Dendritic cell treated with granulocyte-macrophage colony-stimulating factor and Interleukin-4, amounts not matched to agents 40 ng/mL and 50 ng/mL, for 4 days (primary cell): Measurements from ENCODE around the gene NEO1.
"Not testable (repeated sequence)": the region's sequence is repeated elsewhere in the genome, so short reads cannot be mapped to it uniquely, and the experiment has no call there.

Experiments used
- H3K27ac Mint-ChIP-seq: one replicate; pipeline ENCODE4 v1.8.0; 2022; ENCODE audit warnings: mild to moderate bottlenecking, mixed read lengths
- H3K27me3 Mint-ChIP-seq: one replicate; pipeline ENCODE4 v1.8.0; 2022; ENCODE audit warnings: mild to moderate bottlenecking, mixed read lengths
- H3K36me3 Mint-ChIP-seq: one replicate; pipeline ENCODE4 v1.8.0; 2022; ENCODE audit warnings: low read depth, mixed read lengths
- H3K4me1 Mint-ChIP-seq: one replicate; pipeline ENCODE4 v1.8.0; 2022; ENCODE audit warnings: low read depth, mixed read lengths
- H3K4me3 Mint-ChIP-seq: one replicate; pipeline ENCODE4 v1.8.0; 2022; ENCODE audit warnings: mild to moderate bottlenecking, moderate library complexity, mixed read lengths
- H3K9me3 Mint-ChIP-seq: one replicate; pipeline ENCODE4 v1.8.0; 2022; ENCODE audit warnings: mixed read lengths
- intact Hi-C: fragments of 100-400 bp; cut with micrococcal nuclease; formaldehyde crosslinking; loops from one replicate; pipeline ENCODE4 v1.15.0; 2022

The NEO1 gene

DNA sequence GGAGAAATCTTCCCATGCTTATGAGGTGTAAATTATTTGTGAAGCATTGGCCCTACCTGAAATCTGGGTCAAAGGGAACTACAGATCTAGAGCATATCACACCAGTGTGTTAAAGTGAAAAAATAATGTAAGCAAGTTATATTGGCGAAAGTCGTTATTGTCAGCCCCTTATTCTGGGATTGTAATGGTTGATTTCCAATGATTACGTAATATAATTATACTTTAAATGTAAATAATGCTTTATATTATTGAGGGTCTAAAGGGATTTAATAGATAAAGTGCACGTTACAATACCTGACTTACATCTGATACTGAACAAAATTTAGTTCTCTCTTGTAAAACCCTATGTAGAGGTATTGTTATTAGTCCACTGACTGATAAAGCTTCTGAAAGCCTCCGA lies 101.2 kb downstream of the NEO1 start:
- Mint-ChIP-seq H3K36me3 (no peaks in the 10 kb centered on the region), H3K4me1 (no peaks in the 10 kb centered on the region), H3K27ac (no peak overlapping the region), H3K4me3 (no peak overlapping the region), H3K27me3 (peaks cover 3% of the 10 kb centered on the region), H3K9me3 (peaks cover 40% of the 10 kb centered on the region)
- intact Hi-C loops = no loop called here

DNA sequence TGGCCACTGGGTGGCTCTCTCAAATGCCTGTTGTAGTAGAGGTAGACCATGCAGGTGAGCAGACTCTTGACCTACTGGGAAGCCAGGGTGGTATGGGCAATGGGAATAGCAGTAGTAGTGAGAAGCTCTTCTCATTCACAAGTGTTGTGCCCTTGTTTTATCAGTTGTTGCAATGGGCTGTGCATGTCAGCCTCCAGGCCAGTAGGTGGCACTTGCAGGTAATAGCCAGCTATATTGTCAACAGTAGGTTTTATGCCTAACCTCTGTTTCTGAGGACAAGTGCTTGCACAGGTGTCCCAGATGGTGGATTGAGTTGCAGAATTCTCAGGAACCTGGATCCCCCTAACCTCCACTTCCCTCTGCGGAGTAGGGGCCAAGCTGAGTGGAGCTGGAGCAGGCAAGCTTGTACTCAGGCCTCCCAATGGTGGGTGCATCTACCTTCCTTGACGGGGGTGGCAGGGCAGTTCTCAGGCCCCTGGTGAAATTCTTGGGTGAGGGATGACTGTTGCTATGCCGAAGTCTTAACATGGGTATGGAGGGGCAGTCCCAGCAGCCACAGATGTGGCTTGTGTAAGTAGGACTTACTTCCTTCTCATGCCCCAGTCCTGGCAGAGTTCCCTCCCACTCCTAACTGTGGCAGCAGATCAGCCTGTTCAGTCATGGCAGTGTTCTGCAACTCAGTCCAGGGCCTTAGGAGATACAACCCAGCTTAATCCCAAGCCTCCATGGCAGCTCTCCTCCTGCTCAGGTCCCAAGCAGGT lies 104.3 kb downstream of the NEO1 start:
- intact Hi-C loops = no loop called here
- Mint-ChIP-seq H3K36me3 (no peaks in the 10 kb centered on the region), H3K27me3 (peaks cover 4% of the 10 kb centered on the region), H3K27ac (no peak overlapping the region), H3K9me3 (peaks cover 32% of the 10 kb centered on the region), H3K4me1 (no peaks in the 10 kb centered on the region), H3K4me3 (no peak overlapping the region)

- no peaks in the 10 kb centered on the region for H3K36me3 Mint-ChIP-seq
- H3K27me3 Mint-ChIP-seq = peaks cover 12% of the 10 kb centered on the region
- H3K27ac Mint-ChIP-seq = no peak overlapping the region
- no peaks in the 10 kb centered on the region for H3K4me1 Mint-ChIP-seq
- intact Hi-C loops = no loop called here
- peaks cover 7% of the 10 kb centered on the region for H3K9me3 Mint-ChIP-seq
- H3K4me3 Mint-ChIP-seq = no peak overlapping the region
Observed at GRCh38 chr15:73161546-73161945, 109.3 kb downstream of the NEO1 start.

GRCh38 chr15:73165435-73165834 lies 113.2 kb downstream of the NEO1 start:
- intact Hi-C loops = no loop called here
- Mint-ChIP-seq H3K4me1 (no peaks in the 10 kb centered on the region), H3K4me3 (no peak overlapping the region), H3K9me3 (peaks cover 9% of the 10 kb centered on the region), H3K36me3 (no peaks in the 10 kb centered on the region), H3K27ac (no peak overlapping the region), H3K27me3 (peaks cover 13% of the 10 kb centered on the region)

- no peak overlapping the region for H3K4me3 Mint-ChIP-seq
- H3K4me1 Mint-ChIP-seq = no peaks in the 10 kb centered on the region
- H3K27ac Mint-ChIP-seq = no peak overlapping the region
- H3K27me3 Mint-ChIP-seq = peaks cover 14% of the 10 kb centered on the region
- H3K9me3 Mint-ChIP-seq = peaks cover 9% of the 10 kb centered on the region
- H3K36me3 Mint-ChIP-seq = no peaks in the 10 kb centered on the region
- intact Hi-C loops = no loop called here
Observed at GRCh38 chr15:73165844-73166243, 113.6 kb downstream of the NEO1 start.

DNA sequence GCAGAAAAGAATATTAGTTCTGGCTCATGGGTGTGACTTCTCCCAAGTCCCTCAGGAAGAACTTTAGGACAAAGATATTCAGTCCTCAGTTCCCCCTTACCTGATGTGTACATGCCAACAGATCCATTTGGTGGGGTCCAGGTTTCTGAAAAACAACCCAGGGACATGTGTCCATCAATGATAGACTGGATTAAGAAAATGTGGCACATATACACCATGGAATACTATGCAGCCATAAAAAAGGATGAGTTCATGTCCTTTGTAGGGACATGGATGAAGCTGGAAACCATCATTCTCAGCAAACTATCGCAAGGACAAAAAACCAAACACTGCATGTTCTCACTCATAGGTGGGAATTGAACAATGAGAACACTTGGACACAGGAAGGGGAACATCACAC lies 114.4 kb downstream of the NEO1 start:
- H3K4me1 Mint-ChIP-seq, H3K27ac Mint-ChIP-seq, intact Hi-C loops, H3K36me3 Mint-ChIP-seq, H3K9me3 Mint-ChIP-seq, H3K4me3 Mint-ChIP-seq: not testable (repeated sequence)
- H3K27me3 Mint-ChIP-seq = peaks cover 17% of the 10 kb centered on the region

GRCh38 chr15:73168487-73168886 lies 116.2 kb downstream of the NEO1 start:
- Mint-ChIP-seq H3K4me1 (no peaks in the 10 kb centered on the region), H3K27me3 (peaks cover 11% of the 10 kb centered on the region), H3K36me3 (no peaks in the 10 kb centered on the region), H3K4me3 (no peak overlapping the region), H3K9me3 (peaks cover 9% of the 10 kb centered on the region), H3K27ac (no peak overlapping the region)
- intact Hi-C loops = no loop called here

GRCh38 chr15:73171711-73172110 lies 119.4 kb downstream of the NEO1 start:
- Mint-ChIP-seq H3K9me3 (peaks cover under 1% of the 10 kb centered on the region), H3K4me1 (no peaks in the 10 kb centered on the region), H3K36me3 (no peaks in the 10 kb centered on the region), H3K27ac (no peak overlapping the region), H3K4me3 (no peak overlapping the region), H3K27me3 (peaks cover 13% of the 10 kb centered on the region)
- intact Hi-C loops = no loop called here

GRCh38 chr15:73172508-73172907 lies 120.2 kb downstream of the NEO1 start:
- H3K27ac Mint-ChIP-seq = no peak overlapping the region
- no peaks in the 10 kb centered on the region for H3K9me3 Mint-ChIP-seq
- no peaks in the 10 kb centered on the region for H3K36me3 Mint-ChIP-seq
- no peaks in the 10 kb centered on the region for H3K4me1 Mint-ChIP-seq
- intact Hi-C loops = no loop called here
- no peak overlapping the region for H3K4me3 Mint-ChIP-seq
- peaks cover 14% of the 10 kb centered on the region for H3K27me3 Mint-ChIP-seq

DNA sequence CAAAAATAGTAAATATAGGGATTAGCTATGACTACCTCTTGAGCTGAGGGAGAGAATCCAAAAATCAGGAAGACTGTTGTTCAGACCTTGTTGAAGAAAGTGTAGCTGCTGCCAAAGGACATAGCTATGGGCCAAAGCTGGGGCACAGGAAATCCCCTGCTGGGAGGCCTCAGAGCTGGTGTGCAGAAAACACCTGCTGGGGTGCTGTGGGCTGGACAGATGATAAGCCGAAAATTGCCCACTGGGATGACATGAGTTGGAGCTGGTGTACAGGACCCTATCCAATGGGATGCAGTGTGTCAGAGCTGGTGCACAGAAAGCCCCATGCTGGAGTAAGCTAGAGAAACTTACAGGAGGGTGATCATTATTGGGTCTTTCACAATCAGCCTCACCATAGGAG lies 121.9 kb downstream of the NEO1 start:
- no peak overlapping the region for H3K4me3 Mint-ChIP-seq
- no peaks in the 10 kb centered on the region for H3K4me1 Mint-ChIP-seq
- intact Hi-C loops = no loop called here
- H3K27ac Mint-ChIP-seq = no peak overlapping the region
- H3K27me3 Mint-ChIP-seq = peaks cover 13% of the 10 kb centered on the region
- no peaks in the 10 kb centered on the region for H3K36me3 Mint-ChIP-seq
- H3K9me3 Mint-ChIP-seq = no peaks in the 10 kb centered on the region

- Mint-ChIP-seq H3K4me3 (no peak overlapping the region), H3K4me1 (no peaks in the 10 kb centered on the region), H3K36me3 (no peaks in the 10 kb centered on the region), H3K27ac (no peak overlapping the region), H3K27me3 (peaks cover 12% of the 10 kb centered on the region), H3K9me3 (no peaks in the 10 kb centered on the region)
- intact Hi-C loops = no loop called here
Observed at GRCh38 chr15:73175382-73175781, 123.1 kb downstream of the NEO1 start.

GRCh38 chr15:73176598-73176997 lies 124.3 kb downstream of the NEO1 start:
- Mint-ChIP-seq H3K27ac (no peak overlapping the region), H3K4me3 (no peak overlapping the region), H3K36me3 (no peaks in the 10 kb centered on the region), H3K9me3 (peaks cover 8% of the 10 kb centered on the region), H3K4me1 (no peaks in the 10 kb centered on the region), H3K27me3 (peaks cover 7% of the 10 kb centered on the region)
- intact Hi-C loops = no loop called here

DNA sequence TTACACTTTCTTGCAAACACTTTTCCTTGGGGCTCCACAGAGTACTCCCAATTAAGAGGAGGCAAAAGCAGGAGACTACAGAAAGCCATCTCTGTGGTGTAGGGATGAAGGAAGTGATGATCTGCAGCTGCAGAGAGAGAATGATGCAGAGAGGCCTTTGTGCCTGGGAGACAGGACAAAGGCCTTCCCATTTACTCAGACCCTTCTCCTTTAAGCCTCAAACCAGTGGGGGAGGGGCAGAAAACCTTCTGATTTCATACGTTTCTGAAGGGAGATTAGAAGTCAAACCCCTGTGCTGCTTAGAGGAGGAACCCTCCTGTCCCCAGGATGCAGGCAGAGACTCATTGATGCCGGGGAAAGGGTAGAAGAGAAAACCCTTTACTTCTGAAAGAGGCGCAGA lies 130.8 kb downstream of the NEO1 start:
- no peaks in the 10 kb centered on the region for H3K36me3 Mint-ChIP-seq
- no peaks in the 10 kb centered on the region for H3K4me1 Mint-ChIP-seq
- intact Hi-C loops = no loop called here
- H3K27ac Mint-ChIP-seq = no peak overlapping the region
- H3K27me3 Mint-ChIP-seq = peaks cover 5% of the 10 kb centered on the region
- peaks cover 20% of the 10 kb centered on the region for H3K9me3 Mint-ChIP-seq
- no peak overlapping the region for H3K4me3 Mint-ChIP-seq

DNA sequence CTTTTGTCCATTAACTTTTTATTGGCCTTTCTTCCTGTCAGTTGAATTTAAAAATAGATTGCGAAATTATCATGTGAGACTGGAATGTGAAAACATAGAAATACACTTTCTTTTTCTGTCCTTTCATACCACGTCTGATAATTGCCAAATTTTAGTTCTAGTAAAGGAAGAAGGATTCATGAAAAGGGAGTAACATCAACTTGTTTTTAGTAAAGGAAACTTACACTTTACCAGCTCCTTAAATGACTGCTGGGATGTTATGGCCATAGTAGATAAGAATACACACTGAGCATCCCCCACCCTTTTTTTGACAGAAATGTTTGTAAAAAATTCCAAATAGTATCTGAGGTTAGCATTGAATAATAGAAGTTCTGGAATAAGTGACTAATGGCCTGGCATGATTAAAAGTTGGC lies 137.9 kb downstream of the NEO1 start:
- Mint-ChIP-seq H3K4me1 (no peaks in the 10 kb centered on the region), H3K9me3 (no peaks in the 10 kb centered on the region), H3K36me3 (no peaks in the 10 kb centered on the region), H3K27ac (no peak overlapping the region), H3K27me3 (peaks cover 3% of the 10 kb centered on the region), H3K4me3 (no peak overlapping the region)
- intact Hi-C loops = no loop called here

- no peaks in the 10 kb centered on the region for H3K4me1 Mint-ChIP-seq
- intact Hi-C loops = no loop called here
- H3K9me3 Mint-ChIP-seq = no peaks in the 10 kb centered on the region
- peaks cover 17% of the 10 kb centered on the region for H3K27me3 Mint-ChIP-seq
- no peaks in the 10 kb centered on the region for H3K36me3 Mint-ChIP-seq
- no peak overlapping the region for H3K4me3 Mint-ChIP-seq
- H3K27ac Mint-ChIP-seq = no peak overlapping the region
Observed at GRCh38 chr15:73195166-73195565, 142.9 kb downstream of the NEO1 start.
